Measurements from ENCODE around the gene ZNF326.

Gene ZNF326

GRCh38 chr1:89994805-89995597 is at the start of gene ZNF326:
Gene ZNF326, plus strand, starts transcription at chr1:89995110. Its CDS starts 148 bp downstream, at chr1:89995258.
- peak within 1 kb of the TSS; percentile 81 for H3K27ac ChIP-seq

GRCh38 chr1:89945852-89946476 is 48.9 kb upstream of the ZNF326 start:
- DNase-seq (ENCODE audit: low read depth, low spot score): peak; percentile 16
- H3K27ac ChIP-seq: peak overlapping the region; percentile 13

More at GRCh38 chr1:89994805-89995597, at the start of gene ZNF326:
- peak; percentile 94 for DNase-seq (ENCODE audit: low read depth, low spot score)

- peak overlapping the region; percentile 13 for H3K27ac ChIP-seq
Observed at GRCh38 chr1:89946532-89946931, 48.4 kb upstream of the ZNF326 start.

GRCh38 chr1:89948722-89949345 is 46.1 kb upstream of the ZNF326 start:
- no peak for DNase-seq (ENCODE audit: low read depth, low spot score)
- no peak overlapping the region for H3K27ac ChIP-seq

More at GRCh38 chr1:89946532-89946931, 48.4 kb upstream of the ZNF326 start:
- DNase-seq (ENCODE audit: low read depth, low spot score): no peak

GRCh38 chr1:89949991-89950624 is 44.8 kb upstream of the ZNF326 start:
- DNase-seq (ENCODE audit: low read depth, low spot score): no peak

GRCh38 chr1:89950703-89951102 is 44.2 kb upstream of the ZNF326 start:
- H3K27ac ChIP-seq: no peak overlapping the region
- no peak for DNase-seq (ENCODE audit: low read depth, low spot score)

More at GRCh38 chr1:89949991-89950624, 44.8 kb upstream of the ZNF326 start:
- no peak overlapping the region for H3K27ac ChIP-seq

GRCh38 chr1:89951766-89952604 is 42.9 kb upstream of the ZNF326 start:
- peak overlapping the region; percentile 76 for H3K27ac ChIP-seq

GRCh38 chr1:89952605-89953130 is 42.2 kb upstream of the ZNF326 start:
- H3K27ac ChIP-seq: peak overlapping the region; percentile 76
- DNase-seq (ENCODE audit: low read depth, low spot score): no peak

More at GRCh38 chr1:89951766-89952604, 42.9 kb upstream of the ZNF326 start:
- no peak for DNase-seq (ENCODE audit: low read depth, low spot score)

GRCh38 chr1:89953131-89953626 is 41.7 kb upstream of the ZNF326 start:
- H3K27ac ChIP-seq: peak overlapping the region; percentile 76
- peak; percentile 82 for DNase-seq (ENCODE audit: low read depth, low spot score)

- DNase-seq (ENCODE audit: low read depth, low spot score): no peak
- peak overlapping the region; percentile 76 for H3K27ac ChIP-seq
Observed at GRCh38 chr1:89953929-89954328, 41.0 kb upstream of the ZNF326 start.

- H3K27ac ChIP-seq: peak overlapping the region; percentile 76
- no peak for DNase-seq (ENCODE audit: low read depth, low spot score)
Observed at GRCh38 chr1:89954401-89954800, 40.5 kb upstream of the ZNF326 start.

- DNase-seq (ENCODE audit: low read depth, low spot score): no peak
- no peak overlapping the region for H3K27ac ChIP-seq
Observed at GRCh38 chr1:89955311-89956205, 39.4 kb upstream of the ZNF326 start.

GRCh38 chr1:89957107-89957506 is 37.8 kb upstream of the ZNF326 start:
- no peak overlapping the region for H3K27ac ChIP-seq
- DNase-seq (ENCODE audit: low read depth, low spot score): no peak

GRCh38 chr1:89958851-89959654 is 35.9 kb upstream of the ZNF326 start:
- no peak for DNase-seq (ENCODE audit: low read depth, low spot score)
- H3K27ac ChIP-seq: no peak overlapping the region

- no peak overlapping the region for H3K27ac ChIP-seq
- DNase-seq (ENCODE audit: low read depth, low spot score): no peak
Observed at GRCh38 chr1:89959719-89960118, 35.2 kb upstream of the ZNF326 start.

GRCh38 chr1:89962024-89962741 is 32.7 kb upstream of the ZNF326 start:
- H3K27ac ChIP-seq: no peak overlapping the region
- DNase-seq (ENCODE audit: low read depth, low spot score): no peak

GRCh38 chr1:89962742-89963075 is 32.2 kb upstream of the ZNF326 start:
- H3K27ac ChIP-seq: no peak overlapping the region
- DNase-seq (ENCODE audit: low read depth, low spot score): no peak
